ENCODE results near the gene TUSC2. TPM values are rescaled to one million over a fixed set of nuclear protein-coding genes. Genes with fewer than 3 reads are reported as not detected.

TUSC2 gene
- 10 to 100 TPM; 23.4 to 26.4 (median 26.2) TPM for polyA plus RNA-seq (ENCODE audit: insufficient read length in 3 of 3)
- long read RNA-seq, donor 1, transcript TUSC2-201 (3 exons, 1,691 nt), result major isoform, 18 of 18 reads
- long read RNA-seq, donor 1, partial matches to known transcripts, result 0 of 18 reads
- long read RNA-seq, donor 1, other reads (novel, unspliced or antisense), result 0 of 18 reads
- long read RNA-seq, donor 2, transcript TUSC2-201 (3 exons, 1,691 nt), result major isoform, 17 of 18 reads
- long read RNA-seq, donor 2, partial matches to known transcripts, result 0 of 18 reads
- long read RNA-seq, donor 2, other reads (novel, unspliced or antisense), result 0 of 18 reads
- long read RNA-seq, donor 3, transcript TUSC2-201 (3 exons, 1,691 nt), result major isoform, 37 of 38 reads
- long read RNA-seq, donor 3, partial matches to known transcripts, result 0 of 38 reads
- long read RNA-seq, donor 3, other reads (novel, unspliced or antisense), result 0 of 38 reads
- long read RNA-seq, donor 4, transcript TUSC2-201 (3 exons, 1,691 nt), result major isoform, 18 of 19 reads
- long read RNA-seq, donor 4, partial matches to known transcripts, result 0 of 19 reads
- long read RNA-seq, donor 4, other reads (novel, unspliced or antisense), result 0 of 19 reads
- long read RNA-seq, donor 5, result 0 reads
- long read RNA-seq, donor 6, transcript TUSC2-201 (3 exons, 1,691 nt), result major isoform, 16 of 17 reads
- long read RNA-seq, donor 6, partial matches to known transcripts, result 0 of 17 reads
- long read RNA-seq, donor 6, other reads (novel, unspliced or antisense), result 0 of 17 reads
- long read RNA-seq, donor 7, transcript TUSC2-201 (3 exons, 1,691 nt), result major isoform, 28 of 30 reads
- long read RNA-seq, donor 7, partial matches to known transcripts, result 0 of 30 reads
- long read RNA-seq, donor 7, other reads (novel, unspliced or antisense), result 0 of 30 reads
- long read RNA-seq, donor 8, transcript TUSC2-201 (3 exons, 1,691 nt), result major isoform, 48 of 50 reads
- long read RNA-seq, donor 8, partial matches to known transcripts, result 0 of 50 reads
- long read RNA-seq, donor 8, other reads (novel, unspliced or antisense), result 0 of 50 reads
- long read RNA-seq, donor 9, transcript TUSC2-201 (3 exons, 1,691 nt), result major isoform, 21 of 23 reads
- long read RNA-seq, donor 9, partial matches to known transcripts, result 0 of 23 reads
- long read RNA-seq, donor 9, other reads (novel, unspliced or antisense), result 0 of 23 reads
- long read RNA-seq, donor 10, transcript TUSC2-201 (3 exons, 1,691 nt), result major isoform, 32 of 33 reads
- long read RNA-seq, donor 10, partial matches to known transcripts, result 0 of 33 reads
- long read RNA-seq, donor 10, other reads (novel, unspliced or antisense), result 0 of 33 reads
- long read RNA-seq, donor 11, transcript TUSC2-201 (3 exons, 1,691 nt), result major isoform, 7 of 7 reads
- long read RNA-seq, donor 11, partial matches to known transcripts, result 0 of 7 reads
- long read RNA-seq, donor 11, other reads (novel, unspliced or antisense), result 0 of 7 reads
- long read RNA-seq, donor 12, transcript TUSC2-201 (3 exons, 1,691 nt), result major isoform, 12 of 12 reads
- long read RNA-seq, donor 12, partial matches to known transcripts, result 0 of 12 reads
- long read RNA-seq, donor 12, other reads (novel, unspliced or antisense), result 0 of 12 reads
- long read RNA-seq, donor 13, transcript TUSC2-201 (3 exons, 1,691 nt), result major isoform, 43 of 45 reads
- long read RNA-seq, donor 13, partial matches to known transcripts, result 0 of 45 reads
- long read RNA-seq, donor 13, other reads (novel, unspliced or antisense), result 0 of 45 reads
- long read RNA-seq, donor 14, transcript TUSC2-201 (3 exons, 1,691 nt), result major isoform, 33 of 34 reads
- long read RNA-seq, donor 14, partial matches to known transcripts, result 0 of 34 reads
- long read RNA-seq, donor 14, other reads (novel, unspliced or antisense), result 0 of 34 reads
- long read RNA-seq, donor 15, transcript TUSC2-201 (3 exons, 1,691 nt), result major isoform, 11 of 11 reads
- long read RNA-seq, donor 15, partial matches to known transcripts, result 0 of 11 reads
- long read RNA-seq, donor 15, other reads (novel, unspliced or antisense), result 0 of 11 reads
- long read RNA-seq, donor 16, transcript TUSC2-201 (3 exons, 1,691 nt), result major isoform, 53 of 53 reads
- long read RNA-seq, donor 16, partial matches to known transcripts, result 0 of 53 reads
- long read RNA-seq, donor 16, other reads (novel, unspliced or antisense), result 0 of 53 reads

DNA sequence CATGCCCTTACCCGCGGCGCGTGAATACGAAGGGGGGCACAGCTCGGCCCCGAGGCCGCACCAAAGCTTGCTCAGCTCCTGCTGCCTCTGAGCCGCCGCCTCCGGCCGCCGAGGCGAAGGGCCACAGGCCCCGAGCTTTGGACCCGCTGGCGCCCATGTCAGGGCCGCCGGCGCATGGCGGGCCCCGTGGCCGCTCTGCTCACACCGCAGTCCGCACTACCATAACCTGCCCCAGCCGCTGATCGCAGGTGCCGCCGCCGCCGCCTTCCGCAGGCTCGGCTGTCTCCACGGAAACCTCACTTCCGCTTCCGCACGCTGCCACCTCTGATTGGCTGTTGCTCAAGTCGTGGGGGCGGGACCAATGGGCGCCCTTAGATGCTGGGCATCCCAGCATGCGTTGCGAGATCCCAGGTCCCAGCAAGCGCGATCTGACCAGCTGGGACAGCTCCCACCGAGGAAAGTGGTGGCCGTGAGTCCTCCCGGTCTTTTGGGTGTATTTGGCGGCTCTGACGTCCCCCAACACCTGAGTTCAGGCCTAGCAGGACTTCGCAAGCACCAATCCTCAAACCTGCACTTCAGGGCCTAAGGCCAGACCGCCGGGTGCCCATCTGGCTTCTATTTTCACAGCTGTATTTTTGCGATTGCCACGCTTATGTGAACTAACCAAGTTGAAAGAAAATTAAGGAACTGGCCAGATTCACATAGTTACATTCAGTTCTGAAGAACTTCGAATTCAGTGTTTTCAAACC, at the start of gene TUSC2:
Gene TUSC2 (minus strand): TSS at position 281 of the 749 bp plus-strand sequence. CDS start 124 bp downstream, at position 157.
- DNase-seq (ENCODE audit: extremely low read depth in 1 of 11, low read depth in 9 of 11, low spot score in 4 of 11), result peak; percentile 89 to 98 (median 96)

DNA sequence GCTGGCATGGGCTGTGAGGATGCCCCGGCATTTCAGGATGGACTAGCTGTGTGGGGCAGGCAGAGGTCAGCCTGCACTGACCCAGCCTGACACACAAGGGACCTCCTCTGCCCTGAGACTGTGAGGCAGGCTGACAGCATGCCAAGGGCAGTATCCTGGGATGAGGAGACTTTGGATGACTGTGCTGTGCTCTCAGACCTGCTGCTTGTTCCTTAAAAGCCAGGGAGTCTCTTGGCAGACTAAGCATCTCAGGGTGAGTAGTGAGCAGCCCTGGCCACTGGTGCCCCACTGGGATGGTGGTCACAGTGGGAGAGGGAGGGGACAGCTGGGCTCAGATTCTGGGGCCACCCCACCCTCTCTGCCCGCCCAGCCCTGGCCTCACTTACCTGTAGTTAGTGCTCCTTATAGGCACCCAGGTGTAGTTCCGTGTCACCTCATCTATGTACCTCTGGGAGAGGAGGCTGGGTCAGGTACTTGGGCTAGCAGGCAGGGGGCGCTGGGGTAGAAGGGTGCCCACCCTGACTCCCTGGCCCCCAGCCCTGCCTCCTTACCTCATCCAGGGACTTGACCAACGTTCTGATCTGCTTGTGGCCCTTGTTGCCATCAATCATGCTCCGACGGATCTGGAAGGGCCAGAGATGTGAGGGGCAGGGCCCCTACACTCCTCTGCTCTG, 47.4 kb upstream of the TUSC2 start:
- no peak for DNase-seq (ENCODE audit: extremely low read depth in 1 of 11, low read depth in 9 of 11, low spot score in 4 of 11)

GRCh38 chr3:50374363-50375257, 46.6 kb upstream of the TUSC2 start:
- DNase-seq (ENCODE audit: extremely low read depth in 1 of 11, low read depth in 9 of 11, low spot score in 4 of 11), result no peak

DNA sequence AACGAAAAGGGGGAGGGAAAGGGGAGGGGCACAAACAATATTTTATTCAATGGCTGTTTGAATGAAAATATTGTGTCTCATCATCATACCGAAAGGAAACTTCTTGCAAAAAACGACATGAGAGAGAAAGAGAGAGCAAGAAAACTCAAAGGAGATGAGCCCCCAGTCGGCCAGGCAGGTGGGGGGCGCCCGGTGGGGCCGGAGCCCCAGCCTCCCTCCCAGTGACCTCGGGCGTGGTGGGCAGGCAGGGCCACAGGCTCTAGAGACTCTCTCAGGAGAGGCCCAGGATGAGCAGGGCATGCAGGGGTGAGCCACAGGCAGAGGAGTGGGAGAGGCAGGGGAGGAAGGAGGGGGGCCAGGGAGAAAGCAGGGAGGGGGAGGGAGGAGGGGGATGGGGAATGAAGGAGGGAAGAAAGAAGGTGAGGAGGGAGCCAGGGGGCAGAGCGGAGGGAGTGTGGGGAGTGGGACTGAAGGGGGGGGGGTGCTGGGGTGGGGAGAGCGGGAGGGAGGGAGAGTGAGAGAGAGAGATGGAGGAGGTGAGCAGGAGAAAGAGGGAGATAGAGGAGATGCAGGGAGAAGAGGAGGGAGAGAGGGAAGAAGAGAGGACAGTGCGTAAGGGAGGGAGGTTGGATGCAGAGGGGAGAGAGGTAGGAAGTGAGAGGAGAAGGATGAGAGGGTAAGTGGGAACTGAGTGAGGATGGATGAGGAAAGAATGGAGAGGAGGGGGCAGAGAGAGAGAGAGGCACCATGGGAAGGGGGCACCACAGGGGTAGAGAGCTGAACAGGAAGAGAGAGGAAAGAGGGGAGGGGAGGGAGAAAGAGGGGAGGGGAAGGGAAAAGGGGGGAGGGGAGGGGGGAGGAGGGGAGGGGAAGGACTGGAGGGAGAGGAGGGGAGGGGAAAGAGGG, 45.4 kb upstream of the TUSC2 start:
- DNase-seq (ENCODE audit: extremely low read depth in 1 of 11, low read depth in 9 of 11, low spot score in 4 of 11), result no peak

DNA sequence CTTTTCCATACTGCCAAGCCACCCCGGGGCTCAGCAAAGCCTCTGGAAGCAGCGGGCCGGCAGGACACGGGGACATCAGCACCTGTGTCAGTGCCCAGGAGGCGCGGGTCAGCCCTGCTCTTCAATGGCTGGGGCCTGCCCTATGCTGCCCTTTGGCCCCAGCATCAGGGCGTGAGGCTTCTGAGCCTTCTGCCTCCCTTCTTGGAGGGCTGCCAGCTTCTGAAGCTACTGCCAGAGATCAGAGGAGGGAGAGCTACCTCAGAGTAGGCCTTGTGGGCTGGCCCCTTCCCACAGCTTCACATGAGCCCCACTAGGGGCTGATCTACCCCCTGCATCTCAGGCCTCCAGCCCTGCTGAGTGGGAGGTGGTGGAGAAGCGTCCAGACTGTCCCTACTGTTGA, 44.3 kb upstream of the TUSC2 start:
- DNase-seq (ENCODE audit: extremely low read depth in 1 of 11, low read depth in 9 of 11, low spot score in 4 of 11), result no peak

GRCh38 chr3:50371133-50371685, 43.2 kb upstream of the TUSC2 start:
- DNase-seq (ENCODE audit: extremely low read depth in 1 of 11, low read depth in 9 of 11, low spot score in 4 of 11), result no peak

- no peak for DNase-seq (ENCODE audit: extremely low read depth in 1 of 11, low read depth in 9 of 11, low spot score in 4 of 11)
These were observed 42.6 kb upstream of the TUSC2 start for GRCh38 chr3:50370594-50370993.

DNA sequence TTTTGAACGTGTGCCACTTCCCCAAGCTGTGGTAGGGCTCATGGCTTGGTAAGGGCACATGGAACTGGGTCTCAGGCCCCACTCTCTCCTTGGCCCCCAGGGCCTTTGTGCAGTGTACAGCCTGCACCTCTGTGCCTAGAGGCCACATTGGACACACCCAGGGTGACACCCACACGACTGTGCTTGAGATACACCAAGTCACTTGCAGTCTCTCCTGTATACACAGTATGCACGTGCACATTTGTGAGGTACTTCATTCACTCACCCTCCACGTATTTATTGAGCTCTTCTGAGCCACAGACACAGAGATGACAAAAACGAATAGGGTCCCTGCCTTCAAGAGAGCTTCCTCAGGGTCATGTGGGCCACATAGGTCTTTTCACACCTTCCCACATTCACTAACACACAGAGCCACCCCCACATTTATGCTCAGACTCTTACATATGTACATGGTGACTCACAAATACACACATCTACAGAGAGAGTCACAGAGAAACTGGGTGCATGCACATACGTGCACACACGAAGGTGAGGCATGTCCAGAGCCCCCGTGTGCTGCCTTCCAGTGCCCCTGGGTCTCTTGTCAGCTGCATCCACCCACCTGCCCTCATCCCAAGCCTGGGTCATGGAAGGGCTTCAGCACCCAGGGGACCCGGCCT, 41.1 kb upstream of the TUSC2 start:
- DNase-seq (ENCODE audit: extremely low read depth in 1 of 11, low read depth in 9 of 11, low spot score in 4 of 11), result no peak

- no peak for DNase-seq (ENCODE audit: extremely low read depth in 1 of 11, low read depth in 9 of 11, low spot score in 4 of 11)
These were observed 37.8 kb upstream of the TUSC2 start for GRCh38 chr3:50365842-50366220.

GRCh38 chr3:50365080-50365841, 37.2 kb upstream of the TUSC2 start:
- DNase-seq (ENCODE audit: extremely low read depth in 1 of 11, low read depth in 9 of 11, low spot score in 4 of 11), result peak in 2 of 11 donors; percentile 68 to 70

- DNase-seq (ENCODE audit: extremely low read depth in 1 of 11, low read depth in 9 of 11, low spot score in 4 of 11), result no peak
These were observed 36.6 kb upstream of the TUSC2 start for GRCh38 chr3:50364573-50365079.

- no peak for DNase-seq (ENCODE audit: extremely low read depth in 1 of 11, low read depth in 9 of 11, low spot score in 4 of 11)
These were observed 31.7 kb upstream of the TUSC2 start for GRCh38 chr3:50359760-50360110.
